ENCODE results near the gene MANF. TPM values are rescaled to one million over a fixed set of nuclear protein-coding genes. Genes with fewer than 3 reads are reported as not detected.

The MANF gene
- total and polyA plus RNA-seq, 2 of the 4 experiments (the other 2 are of a cell fraction): 65.4 to 122 TPM

DNA sequence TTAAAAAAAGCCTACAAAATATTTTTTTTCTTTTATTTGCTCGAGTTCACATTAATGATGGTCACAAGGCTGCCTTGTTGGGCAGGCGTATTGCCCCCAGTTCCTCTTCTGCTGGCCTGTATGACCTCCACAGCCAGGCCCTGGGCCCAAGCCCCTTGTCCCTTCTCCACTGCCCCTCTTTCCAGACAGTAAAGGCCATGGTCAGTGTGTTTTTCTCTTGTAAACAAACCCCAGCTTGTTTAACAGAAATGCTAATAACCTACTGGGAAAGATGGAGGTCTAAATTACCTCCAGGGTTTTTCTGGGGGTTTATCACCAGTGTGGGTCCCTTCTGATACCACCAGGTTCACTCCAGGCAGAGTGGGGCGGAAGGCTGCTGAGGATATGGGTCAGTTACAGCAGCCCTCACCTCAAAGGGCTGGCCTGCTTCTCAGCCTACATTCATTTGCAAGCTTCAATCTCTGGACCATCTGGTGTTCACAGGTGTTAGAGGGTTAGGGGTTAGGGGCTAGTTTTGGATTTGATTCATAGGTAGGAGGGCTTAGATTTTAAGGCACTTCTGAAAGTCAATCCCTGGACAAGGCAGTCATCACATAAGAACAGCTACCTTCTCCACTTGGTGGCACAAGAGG, 2.0 kb upstream of the MANF start:
- Histone ChIP-seq H4K8ac (ENCODE audit: low read depth in 2 of 2, low read length in 2 of 2) (no peak overlapping the region), H3K4ac (ENCODE audit: low read depth, low read length) (no peak overlapping the region), H2BK15ac (ENCODE audit: low read depth, low read length) (no peak overlapping the region), H3K14ac (replicated peaks; ENCODE audit: low read depth, low read length) (no peak overlapping the region), H4K91ac (ENCODE audit: insufficient read depth, low read depth, low read length) (no peak overlapping the region), H3K4me2 (ENCODE audit: low read depth, low read length) (no peak overlapping the region), H3K9ac (ENCODE audit: low read depth, low read length) (no peak overlapping the region), H3K4me1 (ENCODE audit: control insufficient read depth, insufficient read depth, low read length) (peaks cover 6% of the 10 kb centered on the region), H3K23ac (ENCODE audit: low read depth, low read length) (no peak overlapping the region), H4K20me1 (ENCODE audit: insufficient read depth, low read length) (peaks cover 20% of the 10 kb centered on the region), H2AFZ (replicated peaks; ENCODE audit: low read length, poor library complexity) (no peak overlapping the region), H3K27me3 (ENCODE audit: control insufficient read depth, insufficient read depth, low read length) (peaks cover 3% of the 10 kb centered on the region; the same call in 1 of the 2 replicates), H3K79me1 (ENCODE audit: low read depth in 1 of 2, low read length in 2 of 2) (peaks cover 24 to 38% of the 10 kb centered on the region in 2 experiments), H2BK5ac (ENCODE audit: low read depth, low read length, poor library complexity, severe bottlenecking) (no peak overlapping the region), H2AK9ac (replicated peaks; ENCODE audit: low read depth, low read length, poor library complexity) (no peak overlapping the region), H2BK120ac (ENCODE audit: low read depth, low read length) (no peak overlapping the region), H2AK5ac (ENCODE audit: low read depth, low read length) (no peak overlapping the region), H3K27ac (ENCODE audit: insufficient read depth, low read length) (no peak overlapping the region), H4K5ac (ENCODE audit: low read depth, low read length) (no peak overlapping the region), H2BK20ac (ENCODE audit: low read depth, low read length) (no peak overlapping the region), H3K56ac (ENCODE audit: extremely low read depth, insufficient read depth, low read length) (no peak overlapping the region), H3K9me3 (ENCODE audit: control insufficient read depth, insufficient read depth, low read length) (no peaks in the 10 kb centered on the region), H3K18ac (ENCODE audit: low read depth, low read length) (no peak overlapping the region), H3K9me1 (ENCODE audit: insufficient read depth, low read length) (no peaks in the 10 kb centered on the region), H3K36me3 (ENCODE audit: control insufficient read depth, insufficient read depth, low read length) (peaks cover 12% of the 10 kb centered on the region), H3K4me3 (ENCODE audit: insufficient read depth, low read depth, low read length) (no peak overlapping the region)
- CTCF ChIA-PET: no interaction called here
- POLR2A ChIA-PET (ENCODE audit: unreplicated experiment): no interaction called here
- BruUV-seq (replicated peaks): no TSS peak
- in situ Hi-C loops (cut with MboI; ENCODE audit: low sequenced_read_pairs): loop anchor here (25.0 kb wide), 2 partner anchors 554 to 1046 kb away; partner anchors contain the start of genes PARP3, RASSF1, RRP9 and TUSC2
- no peak for DNase-seq
- no peak for ATAC-seq (ENCODE audit: low read depth)
- intact Hi-C loops (cut with micrococcal nuclease): no loop called here
- TF ChIP-seq MXI1 (IDR thresholded peaks at IDR 0.05; ENCODE audit: borderline replicate concordance, low read depth, low read length): no peak
- TF ChIP-seq MAZ (IDR thresholded peaks at IDR 0.05; ENCODE audit: borderline replicate concordance, low read depth, low read length): no peak
- TF ChIP-seq, protein P1, sequence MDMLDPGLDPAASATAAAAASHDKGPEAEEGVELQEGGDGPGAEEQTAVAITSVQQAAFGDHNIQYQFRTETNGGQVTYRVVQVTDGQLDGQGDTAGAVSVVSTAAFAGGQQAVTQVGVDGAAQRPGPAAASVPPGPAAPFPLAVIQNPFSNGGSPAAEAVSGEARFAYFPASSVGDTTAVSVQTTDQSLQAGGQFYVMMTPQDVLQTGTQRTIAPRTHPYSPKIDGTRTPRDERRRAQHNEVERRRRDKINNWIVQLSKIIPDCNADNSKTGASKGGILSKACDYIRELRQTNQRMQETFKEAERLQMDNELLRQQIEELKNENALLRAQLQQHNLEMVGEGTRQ (IDR thresholded peaks at IDR 0.05; ENCODE audit: low read depth, low read length): no peak
- no peak for TF ChIP-seq NFE2L2 (IDR thresholded peaks at IDR 0.05; ENCODE audit: low read depth, low read length)
- no peak for TF ChIP-seq RAD21 (IDR thresholded peaks at IDR 0.05; ENCODE audit: low read length)
- no peak for TF ChIP-seq POLR2A (IDR thresholded peaks at IDR 0.05; ENCODE audit: low read depth, low read length)
- no peak for TF ChIP-seq RFX5 (IDR thresholded peaks at IDR 0.05; ENCODE audit: low read depth, low read length)
- no peak for TF ChIP-seq ELK1 (IDR thresholded peaks at IDR 0.05; ENCODE audit: borderline replicate concordance, low read depth, low read length)
- no peak for TF ChIP-seq SMC3 (IDR thresholded peaks at IDR 0.05; ENCODE audit: low read depth, low read length)
- no peak for TF ChIP-seq FOS (IDR thresholded peaks at IDR 0.05; ENCODE audit: low read depth, low read length)
- no peak for TF ChIP-seq CEBPB (IDR thresholded peaks at IDR 0.05; ENCODE audit: low read depth, low read length)
- TF ChIP-seq CHD1 (IDR thresholded peaks at IDR 0.05; ENCODE audit: low read depth, low read length): no peak
- no peak for TF ChIP-seq BHLHE40 (IDR thresholded peaks at IDR 0.05; ENCODE audit: low read depth, low read length)
- TF ChIP-seq RCOR1 (IDR thresholded peaks at IDR 0.05; ENCODE audit: insufficient replicate concordance, low read length): no peak
- TF ChIP-seq CTCF (conservative IDR thresholded peaks at IDR 0.05; ENCODE audit: low read depth, low read length): no peak
- TF ChIP-seq MAFK (IDR thresholded peaks at IDR 0.05; ENCODE audit: low read depth, low read length): no peak
- dilution Hi-C loops (cut with HindIII; ENCODE audit: low sequenced_read_pairs, unreplicated experiment): no loop called here
- WGBS, 2 experiments (ENCODE audit: extremely low coverage in 2 of 2, insufficient read length in 1 of 2): 100% methylated on average over 1 of the region's 3 CpGs; no CpG with 5 or more reads in 1 of the 2 experiments

Data from IMR-90 (cell line).